ENCODE data around the gene PDSS2.
"Not testable (repeated sequence)": the region's sequence is repeated elsewhere in the genome, so short reads cannot be mapped to it uniquely, and the experiment has no call there.

The PDSS2 gene

DNA sequence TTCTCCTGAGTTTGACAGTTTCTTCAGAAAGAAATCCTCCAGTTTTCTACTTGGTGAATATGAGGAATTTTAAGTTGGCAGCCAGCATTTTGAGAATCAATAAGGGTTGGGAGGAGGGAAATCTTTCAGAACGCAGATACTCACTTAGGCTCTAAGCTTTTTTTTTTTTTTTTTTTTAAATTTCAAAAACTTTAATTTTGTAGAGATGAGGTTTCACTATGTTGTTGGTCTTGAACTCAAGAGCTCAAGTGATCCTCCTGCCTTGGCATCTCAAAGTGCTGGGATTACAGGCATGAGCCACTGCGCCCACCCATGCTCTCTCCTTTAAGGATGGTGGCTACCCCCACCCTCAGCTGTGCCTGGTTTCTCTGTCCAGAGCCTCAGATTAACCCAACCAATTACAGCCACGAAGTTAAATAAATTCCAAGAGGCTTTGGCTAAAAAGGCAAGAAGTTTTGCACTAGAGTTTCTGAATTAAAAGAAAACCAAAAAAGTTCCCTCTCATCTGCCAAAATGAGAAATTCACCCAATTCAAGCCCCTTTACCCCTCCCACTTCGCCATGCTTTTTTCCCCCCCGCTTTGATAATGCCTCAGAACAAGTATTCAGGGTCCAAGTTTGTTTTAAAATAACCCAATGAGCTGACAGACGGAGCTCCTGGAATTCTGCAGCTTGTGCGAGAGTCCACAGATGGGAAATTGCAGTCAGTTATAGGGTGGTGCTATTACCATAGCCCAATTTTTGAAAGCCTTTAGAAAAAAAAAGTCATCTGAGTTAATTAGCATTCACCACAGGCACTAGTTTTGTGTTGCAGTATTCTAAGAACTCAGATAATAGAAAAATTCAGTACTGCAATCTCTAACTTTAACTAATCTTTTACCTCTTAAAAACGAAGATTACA lies 249.7 kb downstream of the PDSS2 start:
- DNase-seq = no peak

DNA sequence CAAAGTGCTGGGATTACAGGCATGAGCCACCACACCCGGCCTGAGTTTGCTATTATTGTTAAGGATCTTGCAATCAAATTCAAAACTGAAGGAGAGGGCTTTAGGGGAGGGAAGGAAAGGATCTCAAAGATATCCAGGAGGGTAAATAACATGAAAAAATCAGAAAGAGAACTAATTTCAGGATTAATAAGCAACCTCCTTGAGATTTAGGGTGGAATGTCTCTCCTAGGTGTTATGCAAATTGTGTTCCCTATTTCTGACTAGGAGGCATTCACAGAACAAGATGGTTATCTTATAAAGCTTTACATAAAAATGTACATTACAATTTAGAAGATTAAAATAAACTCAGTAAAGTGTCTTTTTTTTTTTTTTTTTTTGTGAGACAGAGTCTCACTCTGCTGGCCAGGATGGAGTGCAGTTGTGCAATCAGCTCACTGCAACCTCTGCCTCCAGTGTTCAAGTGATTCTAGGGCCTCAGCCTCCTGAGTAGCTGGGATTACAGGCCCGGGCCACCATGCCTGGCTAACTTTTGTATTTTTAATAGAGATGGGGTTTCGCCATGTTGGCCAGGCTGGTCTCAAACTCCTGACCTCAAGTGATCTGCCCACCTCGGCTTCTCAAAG lies 252.0 kb downstream of the PDSS2 start:
- DNase-seq = no peak

DNA sequence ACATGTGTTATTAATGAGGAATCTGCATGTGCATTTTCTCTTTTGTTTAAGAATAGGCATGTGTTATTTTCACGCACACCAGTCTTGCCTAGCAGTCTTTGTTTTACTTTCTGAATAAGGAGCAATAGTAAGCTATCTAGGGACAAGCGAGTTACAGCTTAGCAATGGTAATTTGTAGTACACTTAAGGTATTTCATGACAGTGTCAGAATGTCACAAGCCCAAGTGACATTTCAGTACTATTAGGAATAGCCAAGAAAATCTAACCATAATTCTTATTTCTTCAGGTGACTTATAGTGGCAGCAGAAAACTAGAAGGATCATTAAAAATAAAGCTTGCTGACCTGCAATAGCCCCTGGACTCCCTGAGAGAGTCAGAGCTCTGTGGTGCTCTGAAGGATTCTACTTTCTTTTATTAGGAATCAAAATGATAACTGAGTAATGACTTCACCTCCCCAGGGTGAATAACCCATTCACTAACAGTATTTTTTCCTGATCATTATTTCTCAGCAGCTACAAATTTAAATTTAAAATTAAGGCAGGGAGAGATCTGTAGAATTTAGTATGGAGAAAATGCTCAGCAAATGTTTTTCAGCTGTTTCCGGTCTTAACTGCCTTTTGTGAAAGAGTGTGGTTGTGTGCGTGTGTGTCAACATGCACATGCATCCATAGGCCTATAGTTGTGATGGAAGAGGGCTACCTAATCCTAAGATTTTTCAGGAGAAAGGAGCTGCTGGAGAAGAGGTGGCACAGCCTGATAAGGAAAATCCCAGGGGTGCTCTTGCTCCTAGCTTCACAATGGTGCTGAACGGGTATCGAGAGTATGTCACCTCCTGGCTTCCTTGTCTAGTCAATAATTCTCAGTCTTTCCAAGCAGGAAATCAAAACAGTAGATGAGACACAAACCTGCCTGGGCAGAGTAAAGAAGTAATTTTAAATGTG lies 254.0 kb downstream of the PDSS2 start:
- no peak for DNase-seq

DNA sequence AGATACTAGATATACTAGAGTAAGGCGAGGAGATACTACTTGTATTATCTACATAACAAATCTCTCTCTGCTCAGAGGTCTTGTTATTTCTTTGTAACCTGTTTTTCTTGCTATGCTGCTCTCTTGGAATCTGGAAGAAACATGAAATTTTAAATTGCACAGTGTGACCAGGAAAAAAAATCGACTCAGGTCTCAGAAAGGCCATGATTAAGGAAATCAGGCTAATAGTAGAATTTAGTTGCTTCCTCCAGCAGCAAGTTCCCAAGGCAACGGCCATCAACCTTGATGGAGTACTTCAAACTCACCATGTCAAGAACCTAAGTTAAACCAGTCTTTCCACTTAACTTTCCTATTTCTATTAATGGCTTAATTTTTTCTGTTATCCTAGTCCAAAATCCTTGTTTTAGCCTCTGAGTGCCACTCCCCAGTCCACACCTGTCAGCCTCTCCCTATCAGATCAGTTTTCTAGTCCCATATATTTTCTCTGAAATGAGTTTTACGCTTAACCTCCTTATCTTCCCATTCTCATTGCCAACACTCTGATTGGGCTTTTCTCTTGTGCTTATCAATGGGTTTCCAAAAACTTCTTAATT lies 256.4 kb downstream of the PDSS2 start:
- no peak for DNase-seq

DNA sequence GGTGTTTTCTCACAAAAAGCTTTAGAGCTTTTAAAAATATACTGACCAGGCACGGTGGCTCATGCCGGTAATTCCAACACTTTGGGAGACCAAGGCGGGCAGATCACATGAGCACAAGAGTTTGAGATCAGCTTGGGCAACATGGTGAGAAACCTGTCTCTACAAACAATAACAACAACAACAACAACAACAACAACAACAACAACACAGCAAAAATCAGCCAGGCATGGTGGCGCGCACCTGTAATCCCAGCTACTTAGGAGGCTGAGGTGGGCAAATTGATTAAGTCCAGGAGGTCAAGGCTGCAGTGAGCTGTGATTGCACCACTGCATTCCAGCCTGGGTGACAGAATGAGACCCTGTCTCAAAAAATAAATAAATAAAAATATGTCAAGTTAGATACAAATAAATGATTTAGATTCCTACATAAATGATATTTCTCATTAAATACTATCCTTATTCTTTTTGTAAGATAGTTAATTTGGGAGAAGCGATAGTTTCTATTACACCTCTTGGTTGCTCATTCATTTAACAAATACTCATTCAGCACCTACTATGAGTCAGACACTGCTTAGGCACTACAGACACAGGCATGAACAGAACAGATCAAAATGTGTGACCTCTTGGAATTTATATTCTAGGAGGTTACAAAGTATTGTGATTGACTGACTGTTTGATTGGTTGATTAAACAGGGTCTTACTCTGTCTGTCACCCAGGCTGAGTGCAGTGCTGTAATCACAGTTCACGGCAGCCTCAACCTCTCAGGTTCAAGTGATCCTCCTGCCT lies 260.5 kb downstream of the PDSS2 start:
- DNase-seq = no peak

DNA sequence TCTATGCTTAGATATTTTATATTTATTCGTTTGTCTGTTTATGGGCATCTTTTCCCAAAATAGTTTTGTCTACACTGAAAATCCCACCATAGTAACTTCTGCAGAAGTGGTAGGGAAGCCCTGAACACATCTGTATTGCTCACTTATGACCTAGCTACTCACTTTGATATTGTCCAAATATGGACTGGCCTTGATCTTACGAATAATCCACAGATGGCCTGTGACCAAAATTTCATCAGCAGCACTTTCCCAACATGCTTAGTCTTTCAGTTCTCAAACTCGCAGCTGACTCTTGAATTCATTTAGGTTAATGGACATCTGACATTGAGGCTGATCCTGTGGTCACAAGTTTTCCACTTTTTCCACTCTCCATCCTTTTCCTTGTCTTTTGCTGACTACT lies 263.2 kb downstream of the PDSS2 start:
- DNase-seq = no peak

DNA sequence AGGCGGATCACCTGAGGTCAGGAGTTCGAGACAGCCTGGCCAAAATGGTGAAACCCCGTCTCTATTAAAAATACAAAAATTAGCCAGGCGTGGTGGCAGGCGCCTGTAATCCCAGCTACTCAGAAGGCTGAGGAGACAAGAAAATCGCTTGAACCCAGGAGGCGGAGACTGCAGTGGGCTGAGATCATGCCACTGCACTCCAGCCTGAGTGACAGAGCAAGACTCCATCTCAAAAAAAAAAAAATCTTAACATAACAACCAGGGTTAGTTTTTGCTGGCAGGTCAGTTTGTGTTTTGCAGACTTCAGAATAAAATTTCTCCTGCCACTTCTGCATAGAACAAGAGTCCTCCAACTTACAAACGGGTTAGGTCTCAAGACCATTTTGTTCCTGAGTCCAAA lies 264.6 kb downstream of the PDSS2 start:
- not testable (repeated sequence) for DNase-seq

DNA sequence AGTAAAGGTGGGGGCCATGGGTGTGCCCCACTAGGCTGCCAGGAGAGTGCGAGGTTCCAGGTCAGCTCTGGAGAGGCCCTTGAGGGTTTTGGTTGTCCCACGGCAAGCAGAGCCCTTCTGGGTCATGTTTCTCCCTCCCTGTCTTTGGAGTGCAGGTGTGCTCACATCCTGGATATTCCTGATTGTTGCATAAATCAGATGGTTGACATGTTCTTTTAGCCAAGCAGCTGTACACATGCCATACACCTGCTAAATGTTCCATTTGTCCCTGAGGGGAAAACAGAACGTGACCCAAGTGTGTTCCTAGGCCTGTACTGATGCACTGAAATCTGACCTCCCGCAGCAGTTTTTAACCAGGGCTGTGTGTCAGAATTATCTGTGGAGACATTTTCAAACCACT lies 266.5 kb downstream of the PDSS2 start:
- peak; percentile 89 for DNase-seq

DNA sequence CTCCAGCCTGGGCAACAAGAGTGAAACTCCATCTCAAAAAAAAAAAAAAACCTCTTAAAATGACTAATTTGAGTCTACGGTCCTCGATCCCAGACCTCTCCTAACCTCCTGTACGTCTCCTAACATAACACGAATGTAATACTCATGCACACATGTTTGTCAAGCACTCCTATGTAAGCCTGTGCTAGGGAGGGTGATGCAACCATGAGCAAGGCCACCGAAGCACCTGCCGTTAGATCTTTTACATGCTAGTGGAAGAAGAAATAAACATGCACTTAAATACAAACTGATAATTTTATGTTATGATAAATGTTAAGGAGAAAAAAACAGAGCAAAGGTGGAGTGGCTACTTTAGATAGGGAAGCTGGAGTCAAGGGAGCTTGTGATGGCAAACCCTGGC lies 271.7 kb downstream of the PDSS2 start:
- DNase-seq = peak; percentile 15

DNA sequence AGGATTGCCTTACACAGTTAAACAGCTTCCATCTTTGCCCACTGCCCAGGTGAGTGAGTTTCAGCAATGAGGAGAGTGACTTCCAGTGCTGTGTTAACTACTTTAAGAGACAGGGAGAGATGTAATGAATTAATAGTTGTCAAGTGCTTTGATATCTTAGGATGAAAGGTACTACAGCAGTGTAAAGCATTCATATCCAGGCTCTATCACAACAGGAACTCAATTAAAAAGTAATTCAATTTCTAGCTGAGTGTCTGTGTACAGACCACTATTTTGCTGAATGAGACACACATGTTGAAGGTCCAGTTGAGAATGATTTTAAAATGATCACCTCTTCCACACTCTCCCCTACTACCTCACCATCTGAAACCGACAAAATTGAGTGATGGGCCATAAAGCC lies 273.3 kb downstream of the PDSS2 start:
- DNase-seq = no peak

DNA sequence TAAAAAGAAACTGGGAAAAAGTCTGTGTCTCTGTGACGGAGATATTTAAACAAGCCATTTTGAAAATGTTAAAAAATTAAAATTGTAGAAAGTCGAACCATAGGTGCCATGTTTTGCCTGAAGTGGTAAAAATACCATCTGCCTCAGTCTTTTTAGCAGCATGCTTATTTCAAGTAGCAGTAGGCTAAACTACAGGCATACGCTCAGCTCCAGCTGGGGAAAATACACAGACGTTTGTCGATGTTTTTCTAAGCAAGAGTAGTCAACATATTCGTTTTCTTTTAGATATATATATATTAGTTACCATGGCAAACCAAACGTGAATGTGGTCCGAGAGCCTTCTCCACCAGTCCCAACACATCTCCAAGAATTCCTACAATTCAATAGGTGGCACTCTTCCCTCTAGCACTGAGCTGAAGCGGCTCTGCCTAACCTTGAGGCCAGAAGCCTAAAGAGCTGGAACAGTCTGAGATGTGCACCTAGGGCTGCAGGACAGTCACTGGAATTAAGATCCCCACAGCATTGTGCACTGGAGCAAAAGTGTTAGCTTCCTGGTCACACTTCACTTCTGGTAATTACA lies 273.9 kb downstream of the PDSS2 start:
- peak; percentile 11 for DNase-seq

DNA sequence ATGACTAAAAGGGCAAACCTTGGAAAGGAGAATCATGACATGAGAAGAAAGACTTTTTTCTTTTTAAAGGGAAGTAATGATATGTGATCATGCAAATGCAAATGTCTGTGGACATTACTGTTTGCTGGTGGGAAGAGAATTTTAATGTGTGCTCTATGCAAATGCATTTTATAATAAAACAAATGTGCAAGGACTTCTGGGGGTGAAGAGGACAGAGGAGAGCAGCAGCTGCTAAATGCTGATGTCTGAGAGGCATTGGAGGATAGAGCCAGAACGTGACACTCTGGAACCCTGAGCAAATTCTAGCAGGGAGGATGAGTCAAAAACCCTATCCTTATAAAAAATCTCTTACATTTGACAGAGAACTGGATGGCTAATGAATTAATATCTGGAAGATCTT lies 274.9 kb downstream of the PDSS2 start:
- DNase-seq = no peak

DNA sequence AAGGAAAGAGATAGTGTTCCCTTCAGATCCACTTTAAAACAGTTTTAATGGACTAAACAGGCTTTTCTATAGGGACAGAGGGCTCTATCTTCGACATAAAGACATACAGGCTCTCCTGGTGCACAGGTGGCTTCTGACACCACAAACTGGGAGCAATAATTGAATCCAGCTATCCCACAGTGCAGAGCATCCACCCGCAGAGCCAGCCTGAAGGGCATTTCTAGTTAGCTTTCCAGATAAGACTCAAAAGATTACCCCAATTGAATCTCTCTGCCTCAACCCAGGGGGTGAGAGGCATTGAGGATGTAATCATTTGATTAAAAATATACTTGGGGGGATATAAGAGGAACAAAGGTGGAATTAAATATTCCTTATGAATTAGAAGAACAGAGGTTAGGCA lies 279.3 kb downstream of the PDSS2 start:
- DNase-seq = no peak

DNA sequence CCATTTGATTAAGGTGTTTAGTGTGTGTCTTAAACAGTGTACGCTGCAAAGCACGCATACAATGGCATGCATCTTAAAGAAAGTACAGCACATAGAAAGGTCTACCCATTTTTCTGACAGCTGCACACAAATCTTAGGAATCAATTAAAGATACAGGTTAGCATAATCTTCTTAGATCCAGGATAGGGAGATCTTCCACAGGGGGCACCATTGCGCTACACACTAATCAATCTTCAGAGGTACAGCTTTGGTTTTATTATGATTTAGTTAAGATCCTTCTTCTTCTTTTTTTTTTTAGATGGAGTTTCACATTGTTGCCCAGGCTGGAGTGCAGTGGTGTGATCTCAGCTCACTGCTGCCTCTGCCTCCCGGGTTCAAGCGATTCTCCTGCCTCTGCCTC lies 280.4 kb downstream of the PDSS2 start:
- DNase-seq = no peak

DNA sequence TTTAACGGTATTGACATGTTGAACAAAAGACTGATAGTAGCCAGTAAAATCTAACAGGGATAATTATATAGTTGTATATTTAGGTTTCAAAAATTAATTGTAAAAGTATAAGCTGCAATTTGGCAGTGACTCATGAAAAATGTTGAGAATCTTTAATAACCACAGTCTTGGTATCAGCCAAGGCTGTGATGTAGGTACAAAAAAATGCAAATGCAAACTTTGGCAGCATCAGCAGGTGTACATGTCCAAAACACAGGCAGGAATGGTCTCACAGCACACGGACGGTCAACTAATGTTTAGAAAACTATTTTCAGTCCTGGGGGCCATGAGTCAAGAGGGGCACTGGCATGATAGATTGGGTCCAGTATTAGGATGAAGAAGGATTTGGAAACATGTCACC lies 285.6 kb downstream of the PDSS2 start:
- no peak for DNase-seq

DNA sequence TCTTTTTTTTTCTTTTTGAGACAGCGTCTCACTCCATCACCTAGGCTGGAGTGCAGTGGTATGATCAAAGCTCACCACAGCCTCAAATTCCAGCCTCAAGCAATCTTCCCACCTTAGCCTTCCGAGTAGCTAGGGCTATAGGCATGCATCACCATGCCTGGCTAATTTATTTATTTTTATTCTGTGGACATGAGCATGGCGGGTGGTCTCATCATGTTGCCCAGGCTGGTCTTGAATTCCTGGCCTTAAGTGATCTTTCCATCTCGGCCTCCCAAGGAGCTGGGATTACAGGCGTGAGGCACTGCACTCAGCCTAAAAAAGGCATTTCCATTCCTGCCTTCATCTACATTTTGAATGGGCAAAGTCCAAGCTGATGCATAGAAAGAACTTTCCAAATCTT lies 287.9 kb downstream of the PDSS2 start:
- no peak for DNase-seq

DNA sequence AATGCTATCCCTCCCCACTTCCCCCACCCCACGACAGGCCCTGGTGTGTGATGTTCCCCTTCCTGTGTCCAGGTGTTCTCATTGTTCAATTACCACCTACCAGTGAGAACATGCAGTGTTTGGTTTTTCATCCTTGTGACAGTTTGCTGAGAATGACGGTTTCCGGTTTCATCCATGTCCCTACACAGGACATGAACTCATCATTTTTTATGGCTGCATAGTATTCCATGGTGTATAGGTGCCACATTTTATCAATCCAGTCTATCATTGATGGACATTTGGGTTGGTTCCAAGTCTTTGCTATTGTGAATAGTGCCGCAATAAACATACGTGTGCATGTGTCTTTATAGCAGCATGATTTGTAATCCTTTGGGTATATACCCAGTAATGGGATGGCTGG lies 295.1 kb downstream of the PDSS2 start:
- DNase-seq = not testable (repeated sequence)

DNA sequence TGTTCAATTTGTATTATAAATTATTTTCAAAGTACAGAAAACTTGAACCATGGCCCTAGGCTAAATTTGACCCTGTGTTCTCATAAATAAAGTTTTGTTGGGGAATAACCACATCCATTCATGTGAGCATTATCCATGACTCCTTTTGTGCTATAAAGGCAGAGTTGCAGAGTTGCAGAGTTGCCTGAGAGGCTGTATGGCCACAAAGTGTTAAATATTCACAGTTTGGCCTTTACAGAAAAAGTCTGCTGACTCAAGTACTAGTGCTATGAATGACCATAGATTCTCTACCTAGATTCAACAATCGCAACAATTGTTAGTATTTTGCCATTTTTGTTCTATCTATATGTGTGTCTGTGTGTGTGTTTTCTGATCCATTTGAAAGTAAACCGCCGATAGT lies 297.8 kb downstream of the PDSS2 start:
- no peak for DNase-seq

DNA sequence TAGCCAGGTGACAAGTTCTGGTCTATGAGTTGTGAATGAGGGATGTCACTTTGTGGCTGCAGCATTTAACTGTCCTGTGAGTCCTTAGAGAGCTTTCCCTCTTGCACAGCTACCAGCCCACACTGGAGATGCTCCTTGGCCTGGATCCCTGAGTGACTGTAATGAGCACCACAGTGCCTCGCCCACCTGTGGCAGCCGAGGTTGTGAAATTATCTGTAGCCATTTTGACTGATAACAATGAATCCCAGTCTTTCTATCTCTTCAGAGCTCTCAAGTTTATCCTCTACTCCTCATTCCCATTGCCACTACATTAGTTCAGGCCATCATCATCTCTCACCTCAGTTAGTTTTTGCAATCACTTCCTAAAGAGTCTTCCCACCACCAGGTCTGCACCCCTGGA lies 302.7 kb downstream of the PDSS2 start:
- DNase-seq = no peak

DNA sequence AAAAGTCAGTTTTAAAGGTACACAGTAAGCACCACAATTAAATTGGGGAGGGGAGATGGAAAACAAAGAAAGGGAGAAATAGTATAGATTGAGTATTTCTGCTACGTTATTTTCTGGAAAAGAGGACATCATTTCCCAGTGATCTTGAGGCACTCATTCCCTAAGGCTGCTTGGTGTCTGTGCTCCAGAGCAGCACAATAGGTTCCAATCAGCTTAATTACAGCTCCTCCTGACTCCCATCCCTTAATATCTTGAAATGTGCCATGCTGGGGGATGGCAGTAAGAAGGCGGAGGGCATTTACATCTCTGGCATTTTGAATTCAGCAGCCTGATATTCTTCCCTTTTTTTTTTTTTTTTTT lies 304.6 kb downstream of the PDSS2 start:
- DNase-seq = no peak

DNA sequence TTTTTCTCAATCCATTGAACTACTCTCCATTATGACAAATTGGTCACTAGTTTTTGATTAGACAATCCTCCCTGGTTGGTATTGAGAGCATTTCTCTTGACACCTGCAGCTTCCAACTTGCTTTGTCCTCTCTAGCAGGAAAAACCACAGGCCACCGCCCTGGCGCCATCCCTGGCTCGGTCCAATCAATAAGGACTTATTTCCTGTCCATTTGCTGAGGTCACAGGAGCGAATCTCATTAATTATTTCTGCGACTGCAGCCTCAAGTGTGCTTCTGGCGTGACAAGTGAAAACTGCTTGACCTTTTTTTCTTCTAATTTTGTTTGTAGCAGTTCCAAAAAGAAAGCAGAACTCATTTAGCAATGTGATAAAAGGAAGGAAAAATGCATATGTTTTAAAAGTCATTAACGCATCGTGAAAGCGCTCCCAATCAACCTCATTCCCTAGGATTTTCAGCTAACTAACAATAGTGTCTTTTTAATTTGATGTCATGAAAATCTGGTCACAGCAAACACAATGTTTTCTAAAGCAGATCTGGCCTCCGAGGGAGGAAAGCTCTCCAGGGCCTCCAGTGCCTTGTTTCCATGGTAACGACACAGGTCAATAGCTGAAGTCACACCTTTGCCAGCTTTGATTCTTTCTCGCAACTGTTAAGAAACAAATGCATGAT lies 305.1 kb downstream of the PDSS2 start:
- peak; percentile 93 for DNase-seq
